ENCODE results near the gene CASR. TPM values are rescaled to one million over a fixed set of nuclear protein-coding genes. Genes with fewer than 3 reads are reported as not detected.
"Not testable (repeated sequence)": the region's sequence is repeated elsewhere in the genome, so short reads cannot be mapped to it uniquely, and the experiment has no call there.

CASR gene
- total RNA-seq, 4 donors from 2014 or later, result 0.39 TPM; not detected in 3

GRCh38 chr3:122167630-122168029 is 15.8 kb upstream of the CASR start:
- H3K36me3 ChIP-seq, result no peaks in the 10 kb centered on the region
- no peak for DNase-seq (ENCODE audit: low spot score in 2 of 2)
- no peak for TF ChIP-seq EP300 (IDR thresholded peaks at IDR 0.05)
- no peak for TF ChIP-seq CTCF (IDR thresholded peaks at IDR 0.05)
- no peak for TF ChIP-seq POLR2A (IDR thresholded peaks at IDR 0.05)
- H3K27me3 ChIP-seq, result no peaks in the 10 kb centered on the region
- H3K27ac ChIP-seq, result no peak overlapping the region
- H3K4me3 ChIP-seq, result no peak overlapping the region
- H3K4me1 ChIP-seq, result no peaks in the 10 kb centered on the region
- H3K9me3 ChIP-seq, result peaks cover 0 to 16% (median 0%) of the 10 kb centered on the region in 4 donors

- no peak overlapping the region for H3K27ac ChIP-seq
- H3K27me3 ChIP-seq, result no peaks in the 10 kb centered on the region
- no peaks in the 10 kb centered on the region for H3K4me1 ChIP-seq
- H3K4me3 ChIP-seq, result no peak overlapping the region
- TF ChIP-seq POLR2A (IDR thresholded peaks at IDR 0.05) (no peak), CTCF (IDR thresholded peaks at IDR 0.05) (no peak), EP300 (IDR thresholded peaks at IDR 0.05) (no peak)
- WGBS, 2 donors, result 57 to 82% methylated on average over 3 of the region's 3 CpGs
- peaks cover 0 to 21% (median 0%) of the 10 kb centered on the region in 4 donors for H3K9me3 ChIP-seq
- no peak for DNase-seq (ENCODE audit: low spot score in 2 of 2)
- no peaks in the 10 kb centered on the region for H3K36me3 ChIP-seq
These were observed 15.4 kb upstream of the CASR start for GRCh38 chr3:122168044-122168443.

- TF ChIP-seq EP300 (IDR thresholded peaks at IDR 0.05), result no peak
- TF ChIP-seq POLR2A (IDR thresholded peaks at IDR 0.05), result no peak
- no peak for TF ChIP-seq CTCF (IDR thresholded peaks at IDR 0.05)
- Histone ChIP-seq H3K9me3 (peaks cover 0 to 24% (median 0%) of the 10 kb centered on the region in 4 donors), H3K27me3 (no peaks in the 10 kb centered on the region), H3K4me1 (no peaks in the 10 kb centered on the region), H3K36me3 (no peaks in the 10 kb centered on the region), H3K27ac (no peak overlapping the region), H3K4me3 (no peak overlapping the region)
- 75 to 78% methylated on average over 3 of the region's 3 CpGs for WGBS, 2 donors
- DNase-seq (ENCODE audit: low spot score in 2 of 2), result no peak
These were observed 13.6 kb upstream of the CASR start for GRCh38 chr3:122169911-122170310.

- not testable (repeated sequence) for H3K27me3 ChIP-seq; DNase-seq (ENCODE audit: low spot score in 2 of 2); H3K4me1 ChIP-seq; H3K36me3 ChIP-seq; H3K27ac ChIP-seq; H3K4me3 ChIP-seq
- WGBS, 2 donors, result 43 to 94% methylated on average over 2 of the region's 2 CpGs
- peaks cover 0 to 21% (median 0%) of the 10 kb centered on the region in 4 donors for H3K9me3 ChIP-seq
These were observed 12.1 kb upstream of the CASR start for GRCh38 chr3:122171361-122171760.

- Histone ChIP-seq H3K36me3 (no peaks in the 10 kb centered on the region), H3K27ac (no peak overlapping the region), H3K4me1 (peaks cover 0 to 3% (median under 1%) of the 10 kb centered on the region in 4 donors), H3K4me3 (no peak overlapping the region), H3K27me3 (peaks cover 0 to 6% of the 10 kb centered on the region in 2 donors), H3K9me3 (no peaks in the 10 kb centered on the region)
- 90 to 98% methylated on average over 5 of the region's 5 CpGs for WGBS, 2 donors
- TF ChIP-seq CTCF (IDR thresholded peaks at IDR 0.05), result no peak
- TF ChIP-seq EP300 (IDR thresholded peaks at IDR 0.05), result no peak
- no peak for DNase-seq (ENCODE audit: low spot score in 2 of 2)
These were observed 4.8 kb upstream of the CASR start for GRCh38 chr3:122178711-122179110.

All from tibial nerve (tissue), 4 donors.